SH-SY5Y (cell line): Measurements from ENCODE around the gene PIPOX.

Experiments used
- GATA2 ChIP-seq: IDR thresholded peaks from 2 replicates; pipeline ENCODE4 v1.6.1; 2011; ENCODE audit warnings: mild to moderate bottlenecking, low read depth, low read length
- GATA3 ChIP-seq: IDR thresholded peaks from 2 replicates; pipeline ENCODE4 v1.6.1; 2011; ENCODE audit warnings: low read depth, mild to moderate bottlenecking, low read length, moderate library complexity

DNA sequence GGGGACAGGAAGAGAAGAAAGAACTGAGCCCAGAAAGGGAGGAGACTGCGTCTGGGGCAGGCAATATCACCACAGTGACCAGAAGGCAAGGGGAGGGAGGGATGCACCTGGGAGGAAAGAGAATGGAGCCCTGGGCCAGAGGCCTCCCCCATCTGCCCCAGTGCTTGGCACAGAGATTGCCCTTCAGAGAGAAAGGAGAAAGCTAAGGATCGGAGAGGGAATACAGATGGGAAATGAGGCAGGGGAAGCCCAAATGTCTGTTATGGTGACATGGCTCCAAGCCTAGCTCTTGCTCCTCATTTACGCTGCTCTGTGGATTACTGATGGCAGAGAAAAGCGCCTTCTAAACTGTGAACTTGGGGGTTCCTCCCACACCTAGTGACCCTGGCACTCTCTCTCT lies 47.2 kb downstream of the PIPOX start:
- TF ChIP-seq GATA3 (no peak), GATA2 (no peak)
